Loucy (cell line): ENCODE measurements around the gene RIMKLA.

ENCODE experiments used
- EZH2phosphoT487 ChIP-seq: fragments of 200-600 bp; IDR thresholded peaks from 2 replicates; pipeline ENCODE4 v1.6.1; 2018; ENCODE audit warnings: antibody characterized with exemption, mild to moderate bottlenecking, moderate library complexity, borderline replicate concordance
- TF ChIP-seq, protein P1 (sequence below): fragments of 200-600 bp; sonication (generic); conservative IDR thresholded peaks from 2 replicates; pipeline ENCODE4 v1.5.1; 2014; ENCODE audit warnings: mild to moderate bottlenecking, antibody characterized with exemption, low read length

- TF ChIP-seq EZH2phosphoT487 = no peak
- TF ChIP-seq, protein P1, sequence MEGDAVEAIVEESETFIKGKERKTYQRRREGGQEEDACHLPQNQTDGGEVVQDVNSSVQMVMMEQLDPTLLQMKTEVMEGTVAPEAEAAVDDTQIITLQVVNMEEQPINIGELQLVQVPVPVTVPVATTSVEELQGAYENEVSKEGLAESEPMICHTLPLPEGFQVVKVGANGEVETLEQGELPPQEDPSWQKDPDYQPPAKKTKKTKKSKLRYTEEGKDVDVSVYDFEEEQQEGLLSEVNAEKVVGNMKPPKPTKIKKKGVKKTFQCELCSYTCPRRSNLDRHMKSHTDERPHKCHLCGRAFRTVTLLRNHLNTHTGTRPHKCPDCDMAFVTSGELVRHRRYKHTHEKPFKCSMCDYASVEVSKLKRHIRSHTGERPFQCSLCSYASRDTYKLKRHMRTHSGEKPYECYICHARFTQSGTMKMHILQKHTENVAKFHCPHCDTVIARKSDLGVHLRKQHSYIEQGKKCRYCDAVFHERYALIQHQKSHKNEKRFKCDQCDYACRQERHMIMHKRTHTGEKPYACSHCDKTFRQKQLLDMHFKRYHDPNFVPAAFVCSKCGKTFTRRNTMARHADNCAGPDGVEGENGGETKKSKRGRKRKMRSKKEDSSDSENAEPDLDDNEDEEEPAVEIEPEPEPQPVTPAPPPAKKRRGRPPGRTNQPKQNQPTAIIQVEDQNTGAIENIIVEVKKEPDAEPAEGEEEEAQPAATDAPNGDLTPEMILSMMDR = no peak
Observed at GRCh38 chr1:42429603-42430002, 49.0 kb downstream of the RIMKLA start.
